T-helper 2 cell treated with Interferon-gamma antibody and Interleukin-4, amounts not matched to agents 5 μg/mL and 100 μg/mL, for 36 hours (primary cell): ENCODE data around the gene COPS3.
"Not testable (repeated sequence)": the region's sequence is repeated elsewhere in the genome, so short reads cannot be mapped to it uniquely, and the experiment has no call there.

Source experiments
- DNase-seq: peaks from one replicate; pipeline ENCODE4 v3.0.0; 2021; ENCODE audit warnings: low spot score
- H3K27ac Mint-ChIP-seq: one replicate; pipeline ENCODE4 v1.8.0; 2021; ENCODE audit warnings: mild to moderate bottlenecking, mixed read lengths
- H3K27me3 Mint-ChIP-seq: one replicate; pipeline ENCODE4 v1.8.0; 2021; ENCODE audit warnings: low read depth, mixed read lengths
- H3K36me3 Mint-ChIP-seq: one replicate; pipeline ENCODE4 v1.8.0; 2021; ENCODE audit warnings: low read depth, mixed read lengths
- H3K4me1 Mint-ChIP-seq: one replicate; pipeline ENCODE4 v1.8.0; 2021; ENCODE audit warnings: low read depth, mixed read lengths
- H3K4me3 Mint-ChIP-seq: one replicate; pipeline ENCODE4 v1.8.0; 2022; ENCODE audit warnings: mild to moderate bottlenecking, moderate library complexity, mixed read lengths
- H3K9me3 Mint-ChIP-seq: one replicate; pipeline ENCODE4 v1.8.0; 2021; ENCODE audit warnings: mixed read lengths

Gene COPS3

GRCh38 chr17:17285951-17286350, 4.9 kb upstream of the COPS3 start:
- H3K36me3 Mint-ChIP-seq: no peaks in the 10 kb centered on the region
- H3K4me3 Mint-ChIP-seq: no peak overlapping the region
- H3K27me3 Mint-ChIP-seq: peaks cover 2% of the 10 kb centered on the region
- no peak overlapping the region for H3K27ac Mint-ChIP-seq
- DNase-seq: no peak
- peaks cover 13% of the 10 kb centered on the region for H3K4me1 Mint-ChIP-seq
- no peaks in the 10 kb centered on the region for H3K9me3 Mint-ChIP-seq

GRCh38 chr17:17279316-17279715, 1.7 kb downstream of the COPS3 start:
- no peaks in the 10 kb centered on the region for H3K27me3 Mint-ChIP-seq
- peak overlapping the region; percentile 93 for H3K27ac Mint-ChIP-seq
- H3K9me3 Mint-ChIP-seq: no peaks in the 10 kb centered on the region
- peak overlapping the region; percentile 94 for H3K4me3 Mint-ChIP-seq
- peaks cover 21% of the 10 kb centered on the region for H3K36me3 Mint-ChIP-seq
- DNase-seq: no peak
- H3K4me1 Mint-ChIP-seq: peaks cover 32% of the 10 kb centered on the region

- H3K4me1 Mint-ChIP-seq: peaks cover 32% of the 10 kb centered on the region
- peaks cover 26% of the 10 kb centered on the region for H3K36me3 Mint-ChIP-seq
- not testable (repeated sequence) for DNase-seq, H3K27me3 Mint-ChIP-seq, H3K4me3 Mint-ChIP-seq, H3K27ac Mint-ChIP-seq, H3K9me3 Mint-ChIP-seq
Observed at GRCh38 chr17:17277431-17277830, 3.6 kb downstream of the COPS3 start.

GRCh38 chr17:17275971-17276370, 5.1 kb downstream of the COPS3 start:
- no peak overlapping the region for H3K27ac Mint-ChIP-seq
- H3K4me1 Mint-ChIP-seq: peaks cover 19% of the 10 kb centered on the region
- no peak for DNase-seq
- no peaks in the 10 kb centered on the region for H3K27me3 Mint-ChIP-seq
- H3K4me3 Mint-ChIP-seq: no peak overlapping the region
- H3K36me3 Mint-ChIP-seq: peaks cover 27% of the 10 kb centered on the region
- H3K9me3 Mint-ChIP-seq: no peaks in the 10 kb centered on the region

- Mint-ChIP-seq H3K4me1 (no peaks in the 10 kb centered on the region), H3K36me3 (peaks cover 38% of the 10 kb centered on the region)
- no peak for DNase-seq
Observed at GRCh38 chr17:17269926-17270773, 10.9 kb downstream of the COPS3 start.

GRCh38 chr17:17264430-17264829, 16.6 kb downstream of the COPS3 start:
- H3K4me1 Mint-ChIP-seq: no peaks in the 10 kb centered on the region
- no peak overlapping the region for H3K27ac Mint-ChIP-seq
- no peaks in the 10 kb centered on the region for H3K9me3 Mint-ChIP-seq
- peaks cover 48% of the 10 kb centered on the region for H3K36me3 Mint-ChIP-seq
- no peak overlapping the region for H3K4me3 Mint-ChIP-seq
- no peak for DNase-seq
- no peaks in the 10 kb centered on the region for H3K27me3 Mint-ChIP-seq

More at GRCh38 chr17:17269926-17270773, 10.9 kb downstream of the COPS3 start:
- no peaks in the 10 kb centered on the region for H3K9me3 Mint-ChIP-seq
- H3K4me3 Mint-ChIP-seq: no peak overlapping the region
- H3K27me3 Mint-ChIP-seq: no peaks in the 10 kb centered on the region
- H3K27ac Mint-ChIP-seq: no peak overlapping the region

GRCh38 chr17:17258998-17259397, 22.0 kb downstream of the COPS3 start:
- H3K36me3 Mint-ChIP-seq: peaks cover 65% of the 10 kb centered on the region
- H3K27me3 Mint-ChIP-seq: no peaks in the 10 kb centered on the region
- H3K4me3 Mint-ChIP-seq: no peak overlapping the region
- H3K4me1 Mint-ChIP-seq: no peaks in the 10 kb centered on the region
- H3K9me3 Mint-ChIP-seq: no peaks in the 10 kb centered on the region
- no peak for DNase-seq
- H3K27ac Mint-ChIP-seq: no peak overlapping the region

- H3K4me3 Mint-ChIP-seq: no peak overlapping the region
- peaks cover 4% of the 10 kb centered on the region for H3K4me1 Mint-ChIP-seq
- no peak overlapping the region for H3K27ac Mint-ChIP-seq
- no peaks in the 10 kb centered on the region for H3K27me3 Mint-ChIP-seq
- peaks cover 66% of the 10 kb centered on the region for H3K36me3 Mint-ChIP-seq
- H3K9me3 Mint-ChIP-seq: no peaks in the 10 kb centered on the region
- no peak for DNase-seq
Observed at GRCh38 chr17:17258011-17258410, 23.0 kb downstream of the COPS3 start.

GRCh38 chr17:17256316-17256715, 24.7 kb downstream of the COPS3 start:
- Mint-ChIP-seq H3K27me3 (no peaks in the 10 kb centered on the region), H3K27ac (no peak overlapping the region), H3K9me3 (no peaks in the 10 kb centered on the region), H3K4me3 (no peak overlapping the region), H3K36me3 (peaks cover 65% of the 10 kb centered on the region), H3K4me1 (peaks cover 4% of the 10 kb centered on the region)
- DNase-seq: no peak

- H3K27me3 Mint-ChIP-seq, H3K4me3 Mint-ChIP-seq, DNase-seq, H3K9me3 Mint-ChIP-seq, H3K27ac Mint-ChIP-seq, H3K4me1 Mint-ChIP-seq: not testable (repeated sequence)
- peaks cover 61% of the 10 kb centered on the region for H3K36me3 Mint-ChIP-seq
Observed at GRCh38 chr17:17255689-17256088, 25.4 kb downstream of the COPS3 start.

- no peaks in the 10 kb centered on the region for H3K9me3 Mint-ChIP-seq
- no peak overlapping the region for H3K27ac Mint-ChIP-seq
- peaks cover 56% of the 10 kb centered on the region for H3K36me3 Mint-ChIP-seq
- H3K4me3 Mint-ChIP-seq: no peak overlapping the region
- H3K4me1 Mint-ChIP-seq: peaks cover 4% of the 10 kb centered on the region
- DNase-seq: no peak
- no peaks in the 10 kb centered on the region for H3K27me3 Mint-ChIP-seq
Observed at GRCh38 chr17:17254036-17254435, 27.0 kb downstream of the COPS3 start.

- H3K4me3 Mint-ChIP-seq: no peak overlapping the region
- H3K4me1 Mint-ChIP-seq: peaks cover 4% of the 10 kb centered on the region
- no peaks in the 10 kb centered on the region for H3K27me3 Mint-ChIP-seq
- H3K27ac Mint-ChIP-seq: no peak overlapping the region
- no peak for DNase-seq
- H3K36me3 Mint-ChIP-seq: peaks cover 56% of the 10 kb centered on the region
- H3K9me3 Mint-ChIP-seq: no peaks in the 10 kb centered on the region
Observed at GRCh38 chr17:17253406-17253805, 27.6 kb downstream of the COPS3 start.

- H3K36me3 Mint-ChIP-seq: peaks cover 51% of the 10 kb centered on the region
Observed at GRCh38 chr17:17252149-17252661, 28.8 kb downstream of the COPS3 start.

GRCh38 chr17:17246879-17247278, 34.2 kb downstream of the COPS3 start:
- no peaks in the 10 kb centered on the region for H3K4me1 Mint-ChIP-seq
- H3K27ac Mint-ChIP-seq: no peak overlapping the region
- no peak for DNase-seq
- H3K36me3 Mint-ChIP-seq: peaks cover 32% of the 10 kb centered on the region
- H3K27me3 Mint-ChIP-seq: no peaks in the 10 kb centered on the region
- no peak overlapping the region for H3K4me3 Mint-ChIP-seq
- H3K9me3 Mint-ChIP-seq: no peaks in the 10 kb centered on the region

More at GRCh38 chr17:17252149-17252661, 28.8 kb downstream of the COPS3 start:
- Mint-ChIP-seq H3K27me3 (no peaks in the 10 kb centered on the region), H3K4me3 (no peak overlapping the region), H3K4me1 (peaks cover 4% of the 10 kb centered on the region), H3K27ac (no peak overlapping the region), H3K9me3 (no peaks in the 10 kb centered on the region)
- no peak for DNase-seq
